Ammon's horn (tissue), 1 donor: ENCODE measurements around the gene YLPM1.
A peak's percentile ranks its signal among the peaks of the same experiment; 100 is the strongest.

Source experiments
- DNase-seq: peaks from one replicate; pipeline ENCODE4 v3.0.0-alpha.2; 2016; ENCODE audit warnings: low spot score

YLPM1 gene

GRCh38 chr14:74840603-74841030 lies 77.5 kb downstream of the YLPM1 start:
- DNase-seq: no peak

- no peak for DNase-seq
Measured at GRCh38 chr14:74841230-74842207, 78.4 kb downstream of the YLPM1 start.

GRCh38 chr14:74843653-74844052 lies 80.5 kb downstream of the YLPM1 start:
- no peak for DNase-seq

- DNase-seq: no peak
Measured at GRCh38 chr14:74846168-74846567, 83.1 kb downstream of the YLPM1 start.

- no peak for DNase-seq
Measured at GRCh38 chr14:74846968-74847665, 84.0 kb downstream of the YLPM1 start.

- DNase-seq: no peak
Measured at GRCh38 chr14:74848768-74849167, 85.7 kb downstream of the YLPM1 start.

- DNase-seq: no peak
Measured at GRCh38 chr14:74852922-74853530, 89.9 kb downstream of the YLPM1 start.

- no peak for DNase-seq
Measured at GRCh38 chr14:74853581-74853980, 90.5 kb downstream of the YLPM1 start.

- DNase-seq: no peak
Measured at GRCh38 chr14:74855021-74855420, 91.9 kb downstream of the YLPM1 start.

- no peak for DNase-seq
Measured at GRCh38 chr14:74855945-74856344, 92.8 kb downstream of the YLPM1 start.

GRCh38 chr14:74856366-74856765 lies 93.2 kb downstream of the YLPM1 start:
- DNase-seq: no peak

- no peak for DNase-seq
Measured at GRCh38 chr14:74858022-74858421, 94.9 kb downstream of the YLPM1 start.

GRCh38 chr14:74859757-74860552 lies 96.8 kb downstream of the YLPM1 start:
- DNase-seq: no peak

GRCh38 chr14:74860899-74861733 lies 98.0 kb downstream of the YLPM1 start:
- peak; percentile 87 for DNase-seq

GRCh38 chr14:74861734-74862090 lies 98.6 kb downstream of the YLPM1 start:
- no peak for DNase-seq

GRCh38 chr14:74863274-74863673 lies 100.2 kb downstream of the YLPM1 start:
- DNase-seq: peak; percentile 65

- no peak for DNase-seq
Measured at GRCh38 chr14:74864198-74864597, 101.1 kb downstream of the YLPM1 start.

- DNase-seq: no peak
Measured at GRCh38 chr14:74865156-74865555, 102.0 kb downstream of the YLPM1 start.

- no peak for DNase-seq
Measured at GRCh38 chr14:74866708-74867389, 103.7 kb downstream of the YLPM1 start.

GRCh38 chr14:74867673-74868072 lies 104.6 kb downstream of the YLPM1 start:
- DNase-seq: peak; percentile 79
